ENCODE results near the gene MRPL21.
"Not testable (repeated sequence)": the region's sequence is repeated elsewhere in the genome, so short reads cannot be mapped to it uniquely, and the experiment has no call there.

MRPL21 gene

GRCh38 chr11:68863553-68864265 is 39.9 kb downstream of the MRPL21 start:
- DNase-seq = no peak

- no peak for DNase-seq
Observed at GRCh38 chr11:68862421-68862820, 41.2 kb downstream of the MRPL21 start.

- DNase-seq = no peak
Observed at GRCh38 chr11:68859123-68859522, 44.5 kb downstream of the MRPL21 start.

- DNase-seq = no peak
Observed at GRCh38 chr11:68857037-68857586, 46.5 kb downstream of the MRPL21 start.

GRCh38 chr11:68856425-68857030 is 47.1 kb downstream of the MRPL21 start:
- not testable (repeated sequence) for DNase-seq

GRCh38 chr11:68855205-68855981 is 48.2 kb downstream of the MRPL21 start:
- no peak for DNase-seq

- DNase-seq = no peak
Observed at GRCh38 chr11:68854273-68854958, 49.2 kb downstream of the MRPL21 start.

GRCh38 chr11:68852628-68853027 is 51.0 kb downstream of the MRPL21 start:
- DNase-seq = no peak

- DNase-seq = no peak
Observed at GRCh38 chr11:68848429-68848828, 55.2 kb downstream of the MRPL21 start.

GRCh38 chr11:68847395-68847794 is 56.2 kb downstream of the MRPL21 start:
- DNase-seq = no peak

- DNase-seq = no peak
Observed at GRCh38 chr11:68845351-68846002, 58.2 kb downstream of the MRPL21 start.

GRCh38 chr11:68844801-68845200 is 58.8 kb downstream of the MRPL21 start:
- DNase-seq = no peak

- DNase-seq = no peak
Observed at GRCh38 chr11:68844376-68844775, 59.3 kb downstream of the MRPL21 start.

- DNase-seq = peak; percentile 89
Observed at GRCh38 chr11:68843703-68844312, 59.8 kb downstream of the MRPL21 start.

- peak; percentile 20 for DNase-seq
Observed at GRCh38 chr11:68843052-68843561, 60.5 kb downstream of the MRPL21 start.

- DNase-seq = no peak
Observed at GRCh38 chr11:68842427-68843051, 61.1 kb downstream of the MRPL21 start.

GRCh38 chr11:68841718-68842426 is 61.8 kb downstream of the MRPL21 start, which contains the start of gene CPT1A:
Gene CPT1A (minus strand): TSS chr11:68841916. CDS start chr11:68815474, 26,442 bp downstream.
- DNase-seq = peak; percentile 58

Measured in DMS153 (cell line).